HG03460 (cell line): Measurements from ENCODE around the gene CAPN11.
"Not testable (repeated sequence)": the region's sequence is repeated elsewhere in the genome, so short reads cannot be mapped to it uniquely, and the experiment has no call there.

ENCODE experiments used
- ATAC-seq: cut with Tn5 transposase; IDR thresholded peaks from one replicate; pipeline ENCODE4 v1.9.1; 2021; ENCODE audit not compliant: unreplicated experiment

CAPN11 gene

GRCh38 chr6:44225579-44226325 lies 67.1 kb downstream of the CAPN11 start:
- ATAC-seq: no peak

DNA sequence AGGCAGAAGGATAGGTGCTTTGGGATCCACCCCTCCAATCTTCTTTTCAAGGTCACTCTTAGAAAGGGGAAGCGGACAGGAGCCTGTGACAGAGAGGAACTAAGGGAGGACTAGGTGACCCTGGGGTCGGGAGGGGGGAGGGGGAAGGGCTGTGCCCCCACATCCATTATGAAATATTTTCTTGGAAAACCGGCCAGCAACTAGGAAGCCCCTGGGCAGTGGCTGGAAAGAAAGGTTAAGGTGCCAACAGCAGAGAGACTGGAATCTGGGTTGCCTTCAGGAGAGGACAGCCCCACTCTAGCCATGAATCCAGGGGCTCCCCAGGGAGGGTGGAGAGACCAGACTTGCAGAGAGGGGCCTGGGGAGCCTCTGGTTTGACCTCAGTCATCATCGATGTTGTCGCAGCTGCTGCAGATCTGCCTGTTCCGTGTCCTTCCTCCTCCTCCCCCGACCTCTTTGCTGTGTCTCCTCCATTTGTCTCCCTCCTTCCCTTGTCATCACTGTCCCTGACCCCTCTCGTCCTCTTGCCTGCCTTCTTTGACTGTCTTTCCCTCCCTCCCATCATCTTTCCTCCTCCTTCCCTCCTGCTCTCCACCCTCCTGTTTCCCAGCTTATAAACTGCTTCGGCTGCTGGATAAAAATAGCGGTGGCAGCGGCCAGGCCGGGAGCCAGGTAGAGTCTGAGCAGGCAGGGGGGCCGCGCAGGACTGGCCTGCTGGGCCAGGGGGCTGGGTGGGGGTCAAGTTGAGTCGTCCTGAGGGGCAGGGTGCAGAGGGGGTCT lies 67.9 kb downstream of the CAPN11 start:
- ATAC-seq: no peak

DNA sequence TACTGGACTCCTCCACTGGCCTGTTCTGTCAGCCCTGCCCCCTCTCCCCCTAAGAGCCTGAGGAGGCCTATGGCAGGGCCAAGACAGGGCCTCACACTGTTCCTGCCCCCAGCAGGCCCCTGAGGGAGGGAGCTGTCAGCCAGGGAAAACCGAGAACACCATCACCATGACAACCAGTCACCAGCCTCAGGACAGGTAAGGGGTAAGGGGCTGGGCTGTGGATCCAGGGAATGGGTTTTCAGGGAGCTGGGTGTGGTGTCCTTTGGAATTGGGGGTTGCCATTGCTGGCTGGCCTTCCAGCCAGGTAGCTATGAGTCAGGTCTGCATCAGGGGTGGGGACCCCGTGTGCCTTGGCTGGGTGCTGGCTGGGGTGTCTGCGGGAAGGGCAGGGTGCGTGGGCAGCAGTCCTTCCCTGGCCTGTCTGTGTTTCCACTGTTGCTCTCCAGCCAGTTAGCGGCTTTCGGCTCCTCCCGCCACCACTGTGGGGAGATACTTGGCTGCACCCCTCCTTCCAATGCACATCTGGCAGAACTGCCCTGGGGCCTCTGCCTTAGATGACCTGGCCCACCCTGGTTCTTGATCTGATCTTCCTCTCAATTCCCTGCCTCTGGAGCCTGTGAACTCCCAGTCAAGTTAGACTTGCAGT lies 68.7 kb downstream of the CAPN11 start:
- no peak for ATAC-seq

- ATAC-seq: no peak
Measured at GRCh38 chr6:44228031-44228430, 69.4 kb downstream of the CAPN11 start.

- ATAC-seq: no peak
Measured at GRCh38 chr6:44228433-44228832, 69.8 kb downstream of the CAPN11 start.

- no peak for ATAC-seq
Measured at GRCh38 chr6:44228836-44229235, 70.2 kb downstream of the CAPN11 start.

- ATAC-seq: no peak
Measured at GRCh38 chr6:44229376-44230033, 70.9 kb downstream of the CAPN11 start.

DNA sequence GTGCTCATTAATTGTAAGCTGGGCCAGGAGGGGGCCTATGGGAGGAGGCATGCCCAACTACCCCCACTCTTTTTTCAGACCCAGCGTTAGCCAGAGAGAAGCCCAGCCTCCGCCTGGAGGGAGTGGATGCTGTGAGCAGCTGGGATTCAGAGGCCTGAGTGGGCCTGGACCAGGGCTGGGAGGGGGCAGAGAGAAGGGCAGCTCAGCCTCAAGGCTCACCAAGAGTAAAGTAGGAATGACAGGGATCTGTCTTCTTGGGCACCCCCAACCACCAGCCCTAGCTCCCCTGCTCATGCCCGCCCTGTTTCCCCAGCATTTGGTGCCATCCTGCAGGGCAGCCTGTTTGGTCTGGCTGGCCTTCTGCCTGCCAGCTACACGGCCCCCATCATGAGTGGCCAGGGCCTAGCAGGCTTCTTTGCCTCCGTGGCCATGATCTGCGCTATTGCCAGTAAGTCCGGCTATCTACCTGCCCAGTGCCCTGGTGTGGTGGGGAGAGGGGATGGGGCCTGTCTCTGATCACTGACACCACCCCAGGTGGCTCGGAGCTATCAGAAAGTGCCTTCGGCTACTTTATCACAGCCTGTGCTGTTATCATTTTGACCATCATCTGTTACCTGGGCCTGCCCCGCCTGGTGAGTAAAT lies 71.5 kb downstream of the CAPN11 start:
- ATAC-seq: no peak

- ATAC-seq: not testable (repeated sequence)
Measured at GRCh38 chr6:44231426-44231825, 72.8 kb downstream of the CAPN11 start.

- ATAC-seq: no peak
Measured at GRCh38 chr6:44232676-44233566, 74.3 kb downstream of the CAPN11 start.

DNA sequence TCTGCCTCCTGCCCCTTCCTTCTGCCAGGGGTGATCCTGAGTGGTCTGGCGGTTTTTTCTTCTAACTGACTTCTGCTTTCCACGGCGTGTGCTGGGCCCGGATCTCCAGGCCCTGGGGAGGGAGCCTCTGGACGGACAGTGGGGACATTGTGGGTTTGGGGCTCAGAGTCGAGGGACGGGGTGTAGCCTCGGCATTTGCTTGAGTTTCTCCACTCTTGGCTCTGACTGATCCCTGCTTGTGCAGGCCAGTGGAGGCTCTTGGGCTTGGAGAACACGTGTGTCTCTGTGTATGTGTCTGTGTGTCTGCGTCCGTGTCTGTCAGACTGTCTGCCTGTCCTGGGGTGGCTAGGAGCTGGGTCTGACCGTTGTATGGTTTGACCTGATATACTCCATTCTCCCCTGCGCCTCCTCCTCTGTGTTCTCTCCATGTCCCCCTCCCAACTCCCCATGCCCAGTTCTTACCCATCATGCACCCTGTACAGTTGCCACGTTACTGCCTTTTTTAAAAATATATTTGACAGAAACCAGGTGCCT lies 75.0 kb downstream of the CAPN11 start:
- ATAC-seq: no peak
